KG1 (cell line): ENCODE results near the gene ALPK3.
"Not testable (repeated sequence)": the region's sequence is repeated elsewhere in the genome, so short reads cannot be mapped to it uniquely, and the experiment has no call there.

Experiments used
- DNase-seq: peaks from one replicate; lab custom pipeline; 2025; lab: John Stamatoyannopoulos, UW

Gene ALPK3

GRCh38 chr15:84874981-84875699 is 58.0 kb downstream of the ALPK3 start:
- DNase-seq = no peak

GRCh38 chr15:84876269-84876668 is 59.1 kb downstream of the ALPK3 start:
- DNase-seq = no peak

DNA sequence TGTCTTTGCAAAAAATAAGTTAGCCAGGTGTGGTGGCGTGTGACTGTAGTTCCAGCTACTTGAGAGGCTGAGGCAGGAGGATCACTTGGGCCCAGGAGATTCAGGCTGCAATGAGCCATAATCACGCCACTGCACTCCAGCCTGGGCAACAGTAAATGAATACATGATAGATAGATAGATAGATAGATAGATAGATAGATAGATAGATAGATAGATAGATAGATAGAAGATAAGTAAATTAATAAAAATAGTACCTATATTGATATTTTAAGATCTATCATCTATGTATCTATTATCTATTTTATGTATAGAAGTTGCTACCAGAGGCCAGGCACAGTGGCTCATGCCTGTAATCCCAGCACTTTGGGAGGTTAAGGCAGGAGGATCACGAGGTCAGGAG is 60.5 kb downstream of the ALPK3 start:
- not testable (repeated sequence) for DNase-seq

GRCh38 chr15:84878504-84878903 is 61.3 kb downstream of the ALPK3 start:
- peak; percentile 9 for DNase-seq

GRCh38 chr15:84879088-84879780 is 62.1 kb downstream of the ALPK3 start:
- no peak for DNase-seq

DNA sequence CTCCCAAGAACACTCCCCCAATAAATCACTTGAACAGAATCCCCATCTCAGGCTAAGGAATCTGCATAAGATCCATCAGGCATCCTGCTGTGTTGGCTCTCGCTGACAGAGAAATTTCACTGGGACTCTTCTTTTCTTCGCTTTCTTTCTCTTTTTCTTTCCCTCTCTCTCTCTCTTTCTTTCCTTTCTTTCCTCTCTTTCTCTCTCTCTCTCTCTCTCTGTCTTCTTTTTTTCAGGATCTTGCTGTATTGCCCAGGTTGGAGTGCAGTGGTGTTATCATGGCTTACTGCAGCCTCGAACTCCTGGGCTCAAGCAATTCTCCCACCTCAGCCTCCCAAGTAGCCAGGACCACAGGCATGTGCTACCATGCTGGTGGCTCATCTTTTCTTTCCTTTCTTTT is 62.9 kb downstream of the ALPK3 start:
- DNase-seq = no peak

- DNase-seq = no peak
These were observed 63.8 kb downstream of the ALPK3 start for GRCh38 chr15:84880822-84881519.

DNA sequence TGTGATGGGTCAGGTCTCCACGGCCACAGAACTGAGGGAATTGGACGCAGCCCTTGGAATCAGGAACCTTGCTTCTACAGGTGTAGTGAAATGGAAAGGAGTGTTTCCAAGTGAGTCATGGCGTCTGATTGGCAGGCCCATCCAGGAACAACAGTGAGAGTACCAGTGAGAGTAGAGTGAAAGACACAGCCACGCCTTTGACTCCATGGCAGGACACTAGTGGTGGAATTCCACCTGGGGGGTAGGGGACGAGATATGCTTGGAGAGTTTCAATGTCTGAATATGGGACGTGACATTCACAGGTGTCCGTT is 64.3 kb downstream of the ALPK3 start:
- no peak for DNase-seq

- DNase-seq = no peak
These were observed 66.3 kb downstream of the ALPK3 start for GRCh38 chr15:84883466-84883865.

GRCh38 chr15:84883916-84884781 is 67.0 kb downstream of the ALPK3 start, which contains the start of gene SLC28A1:
Gene SLC28A1, plus strand, starts transcription at chr15:84884662. Its CDS starts 3,099 bp downstream, at chr15:84887761.
- no peak for DNase-seq

GRCh38 chr15:84885801-84886200 is 68.6 kb downstream of the ALPK3 start:
- DNase-seq = no peak

DNA sequence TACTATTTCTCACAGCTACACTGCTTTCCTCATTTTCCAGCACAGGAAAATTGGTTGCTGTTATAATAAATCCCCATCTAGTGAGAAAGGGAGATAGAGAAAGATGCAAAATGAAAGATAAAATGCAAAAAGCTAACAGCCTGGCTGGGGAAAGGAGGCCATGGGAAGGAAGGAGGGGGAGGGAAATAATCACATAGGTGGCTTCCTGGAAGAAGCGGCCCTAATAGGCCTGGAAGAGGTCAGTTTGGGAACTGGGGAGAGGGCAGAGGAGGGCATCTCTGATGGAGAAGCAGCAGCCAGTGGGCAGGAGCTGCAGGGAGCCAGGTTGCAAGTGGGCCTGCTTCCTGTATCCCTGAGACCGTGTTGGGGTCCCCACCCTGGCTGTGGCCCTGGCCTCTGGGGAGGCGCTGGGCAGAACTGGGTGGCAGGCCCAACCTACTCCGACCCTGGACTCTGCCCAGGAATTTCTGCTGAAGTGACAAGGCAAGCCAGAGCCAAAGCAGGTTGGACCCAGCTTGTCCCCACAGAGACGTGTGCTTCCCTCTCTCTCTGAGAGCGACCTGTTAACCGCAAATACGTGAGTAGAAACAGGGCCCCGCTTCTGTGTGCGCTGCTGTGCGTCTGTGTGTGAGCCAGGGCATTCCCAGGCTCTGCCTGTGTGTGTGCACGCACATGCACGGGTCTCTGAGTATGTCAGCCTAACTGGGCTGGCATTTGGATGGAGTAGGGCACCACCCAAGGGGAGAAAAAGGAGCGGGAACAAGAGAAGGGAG is 69.2 kb downstream of the ALPK3 start:
- no peak for DNase-seq

DNA sequence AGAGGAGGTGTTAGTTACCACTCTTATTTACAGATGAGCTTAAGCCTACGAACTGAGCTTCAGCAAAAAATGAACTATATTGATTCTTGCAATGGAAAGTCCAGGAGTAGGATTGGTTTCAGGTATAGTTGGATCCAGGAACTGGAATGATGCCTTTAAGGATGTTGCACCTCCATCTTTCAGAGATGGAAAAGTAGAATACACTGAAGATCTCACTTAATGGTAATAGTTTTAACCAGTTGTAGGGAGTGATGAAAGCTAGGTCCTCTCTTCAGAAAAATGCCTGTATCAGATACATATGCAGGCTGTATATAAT is 69.8 kb downstream of the ALPK3 start:
- DNase-seq = no peak

DNA sequence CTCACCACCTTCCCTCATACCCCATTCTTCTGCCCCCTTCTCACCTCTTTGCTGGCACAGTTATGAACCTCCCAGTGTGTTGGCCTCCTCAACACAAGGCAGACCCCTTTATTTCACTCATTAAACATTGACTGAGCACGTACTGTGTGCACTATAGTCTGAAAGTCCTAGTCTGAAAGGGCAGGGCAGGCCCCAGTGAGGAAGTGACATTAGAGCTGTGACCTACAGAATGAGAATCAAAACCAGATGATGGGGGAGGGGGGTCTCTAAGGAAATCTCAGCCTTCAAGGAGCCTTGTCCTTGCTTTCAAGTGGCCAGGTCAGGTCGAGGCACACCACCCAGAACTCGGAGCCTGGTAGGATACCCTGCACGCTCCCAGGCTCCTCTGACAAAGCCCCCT is 70.8 kb downstream of the ALPK3 start:
- no peak for DNase-seq

DNA sequence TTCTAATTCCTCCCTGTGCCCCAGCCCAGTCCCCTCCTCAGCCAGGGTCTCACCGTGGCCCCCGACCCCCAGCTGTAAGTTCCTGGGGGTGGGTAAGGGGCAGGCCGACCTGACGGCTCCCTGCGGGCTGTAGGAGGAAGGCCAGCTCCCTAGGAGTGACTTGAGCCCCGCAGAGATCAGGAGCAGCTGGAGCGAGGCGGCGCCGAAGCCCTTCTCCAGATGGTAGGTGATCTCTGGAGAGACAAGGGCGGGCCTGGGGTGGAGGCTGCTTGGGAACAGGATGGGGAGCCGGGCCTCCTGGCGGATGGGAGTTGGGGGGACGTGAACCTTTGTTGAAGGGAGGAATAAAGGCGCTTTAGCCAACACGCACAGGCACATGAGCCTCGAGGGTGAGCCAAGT is 71.5 kb downstream of the ALPK3 start:
- DNase-seq = no peak

GRCh38 chr15:84889313-84889990 is 72.3 kb downstream of the ALPK3 start:
- DNase-seq = no peak

DNA sequence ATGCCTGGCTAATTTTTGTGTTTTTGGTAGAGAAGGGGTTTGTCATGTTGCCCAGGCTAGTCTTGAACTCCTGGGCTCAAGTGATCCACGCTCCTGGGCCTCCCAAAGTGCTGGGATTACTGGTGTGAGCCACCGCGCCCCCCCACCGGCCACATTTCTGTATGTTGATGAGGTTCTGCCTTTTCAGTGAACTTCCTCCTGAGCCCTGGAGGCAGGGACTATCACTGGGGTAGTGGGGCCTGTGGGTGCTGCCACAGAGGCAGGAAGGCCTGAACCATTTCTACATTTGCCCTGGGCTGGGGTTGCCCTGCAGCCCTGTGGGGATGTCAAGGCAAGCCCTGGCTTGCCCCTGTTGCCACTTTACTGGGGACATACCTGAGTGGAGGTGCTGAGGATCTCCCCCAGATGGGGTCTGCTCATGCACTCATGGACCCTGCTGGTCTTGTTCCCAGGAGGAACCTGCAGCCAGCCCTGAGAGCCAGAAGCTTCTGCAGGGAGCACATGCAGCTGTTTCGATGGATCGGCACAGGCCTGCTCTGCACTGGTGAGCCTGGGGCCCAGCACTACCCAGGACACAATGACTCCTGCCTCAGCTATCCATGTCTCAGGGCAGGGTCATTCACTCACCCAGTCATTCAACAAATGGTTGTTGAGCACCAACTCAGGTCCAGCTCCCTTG is 73.0 kb downstream of the ALPK3 start:
- no peak for DNase-seq

DNA sequence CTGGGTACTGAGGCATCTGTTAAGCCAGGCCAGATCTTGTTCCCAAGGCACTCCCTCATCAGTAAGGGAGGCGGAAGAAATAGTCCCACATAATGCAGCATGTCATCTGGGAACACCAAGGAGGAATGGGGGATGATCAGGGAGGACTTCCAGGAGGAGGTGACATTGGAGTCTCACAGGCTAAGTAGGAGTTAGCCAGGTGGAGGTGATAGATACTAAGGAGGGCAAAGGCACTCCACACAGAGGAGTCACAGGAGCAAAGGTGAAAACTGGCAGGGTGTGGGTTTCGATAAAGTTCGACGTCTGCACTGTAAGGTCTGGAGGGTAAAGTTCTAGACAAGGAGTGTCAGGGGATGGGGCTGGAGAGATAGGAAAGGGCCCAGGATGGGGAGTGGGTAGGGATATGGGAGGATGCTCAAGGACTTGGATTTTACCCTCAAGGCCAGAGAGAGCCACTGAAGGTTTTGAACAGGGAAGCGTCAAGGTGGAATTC is 73.6 kb downstream of the ALPK3 start:
- no peak for DNase-seq

- DNase-seq = no peak
These were observed 74.2 kb downstream of the ALPK3 start for GRCh38 chr15:84891339-84891738.

DNA sequence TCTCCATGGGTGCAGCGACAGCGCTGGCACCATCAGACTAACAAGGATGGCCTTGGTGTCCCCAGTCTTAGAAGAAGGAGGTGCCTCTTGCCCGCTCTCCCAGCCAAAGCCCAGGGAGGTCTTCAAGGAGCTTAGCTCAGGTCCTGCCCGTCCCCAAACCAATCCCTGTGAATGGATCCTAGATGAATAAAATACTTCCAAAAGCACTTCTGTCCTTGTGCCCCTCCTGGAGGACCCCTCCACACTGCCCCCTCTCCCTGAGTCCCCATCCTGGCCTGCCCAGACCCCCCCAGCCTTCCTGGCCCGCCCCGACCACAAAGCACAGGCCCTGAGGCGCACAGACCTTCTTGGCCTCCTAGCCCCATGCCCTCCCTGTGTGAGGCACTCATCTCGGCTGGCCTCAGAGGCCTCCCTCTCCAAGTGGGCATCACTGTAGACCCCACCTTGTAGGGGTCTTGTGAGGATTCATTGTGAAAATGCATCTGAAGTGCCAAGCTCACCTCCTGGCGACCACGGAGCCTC is 75.7 kb downstream of the ALPK3 start:
- no peak for DNase-seq
